Activated T-helper 1 cell treated with anti-CD3 and anti-CD28 coated beads, Interleukin-12 subunit alpha, Interleukin-12 subunit beta, Interleukin-2, Interleukin-4 antibody, amounts not matched to agents 30 ng/mL and 10 ng/mL and 1 ng/mL, durations not matched to agents 14 hours and 24 hours and 36 hours (primary cell): ENCODE measurements around the gene CNNM3. TPM values are rescaled to one million over a fixed set of nuclear protein-coding genes. Genes with fewer than 3 reads are reported as not detected.

ENCODE experiments used
- DNase-seq: peaks from one replicate; pipeline ENCODE4 v3.0.0; 2021; ENCODE audit warnings: low spot score
- H3K27ac Mint-ChIP-seq: one replicate; pipeline ENCODE4 v1.8.0; 2021; ENCODE audit warnings: mild to moderate bottlenecking, mixed read lengths
- H3K27me3 Mint-ChIP-seq: one replicate; pipeline ENCODE4 v1.8.0; 2022; ENCODE audit warnings: mild to moderate bottlenecking, moderate library complexity, mixed read lengths; ENCODE audit not compliant: insufficient read depth
- H3K36me3 Mint-ChIP-seq: one replicate; pipeline ENCODE4 v1.8.0; 2021; ENCODE audit warnings: low read depth, mixed read lengths
- H3K4me1 Mint-ChIP-seq: one replicate; pipeline ENCODE4 v1.8.0; 2021; ENCODE audit warnings: low read depth, mixed read lengths
- H3K4me3 Mint-ChIP-seq: one replicate; pipeline ENCODE4 v1.8.0; 2021; ENCODE audit warnings: mild to moderate bottlenecking, moderate library complexity, mixed read lengths
- H3K9me3 Mint-ChIP-seq: one replicate; pipeline ENCODE4 v1.8.0; 2021; ENCODE audit warnings: mixed read lengths
- intact Hi-C: fragments of 100-400 bp; cut with micrococcal nuclease; formaldehyde crosslinking; loops from one replicate; pipeline ENCODE4 v1.15.1; 2024
- total RNA-seq: library from RNA; stranded (reverse); gene quantifications from 2 replicates; pipeline ENCODE4 v1.2.3, GENCODE V29; 2022

The CNNM3 gene
- total RNA-seq, 1 donor from 2014 or later, result 26.1 TPM

DNA sequence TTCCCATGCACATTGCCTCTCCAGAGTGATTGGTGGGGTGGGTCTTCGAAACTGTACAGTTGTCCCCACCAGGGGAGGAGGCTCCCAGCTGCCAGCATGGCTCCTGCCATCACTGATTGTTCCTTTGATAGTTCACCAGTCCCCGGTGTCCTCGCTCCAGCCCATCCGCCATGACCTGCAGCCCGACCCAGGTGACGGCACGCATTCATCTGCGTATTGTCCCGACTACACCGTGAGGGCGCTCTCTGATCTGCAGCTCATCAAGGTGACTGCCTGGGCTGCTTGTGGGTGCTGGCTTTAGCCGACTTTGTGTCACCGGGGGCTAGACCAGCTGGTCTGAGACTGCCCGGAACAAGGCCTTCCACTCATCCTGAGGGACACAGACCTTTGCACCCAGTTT, 12.4 kb downstream of the CNNM3 start:
- intact Hi-C loops, result no loop called here
- Mint-ChIP-seq H3K36me3 (peaks cover 32% of the 10 kb centered on the region), H3K27ac (no peak overlapping the region), H3K4me3 (no peak overlapping the region), H3K4me1 (peaks cover 4% of the 10 kb centered on the region), H3K9me3 (no peaks in the 10 kb centered on the region), H3K27me3 (no peaks in the 10 kb centered on the region)
- DNase-seq, result no peak

- H3K4me3 Mint-ChIP-seq, result no peak overlapping the region
- peaks cover 4% of the 10 kb centered on the region for H3K4me1 Mint-ChIP-seq
- DNase-seq, result no peak
- peaks cover 33% of the 10 kb centered on the region for H3K36me3 Mint-ChIP-seq
- no peaks in the 10 kb centered on the region for H3K9me3 Mint-ChIP-seq
- H3K27ac Mint-ChIP-seq, result no peak overlapping the region
- H3K27me3 Mint-ChIP-seq, result no peaks in the 10 kb centered on the region
- intact Hi-C loops, result no loop called here
Measured at GRCh38 chr2:96828874-96829273, 12.8 kb downstream of the CNNM3 start.

GRCh38 chr2:96830044-96830562, 14.0 kb downstream of the CNNM3 start:
- peaks cover 4% of the 10 kb centered on the region for H3K4me1 Mint-ChIP-seq
- intact Hi-C loops, result no loop called here

GRCh38 chr2:96831679-96832078, 15.6 kb downstream of the CNNM3 start:
- H3K4me1 Mint-ChIP-seq, result peaks cover 4% of the 10 kb centered on the region
- peaks cover 27% of the 10 kb centered on the region for H3K36me3 Mint-ChIP-seq
- intact Hi-C loops, result no loop called here
- no peak overlapping the region for H3K27ac Mint-ChIP-seq
- H3K27me3 Mint-ChIP-seq, result no peaks in the 10 kb centered on the region
- H3K9me3 Mint-ChIP-seq, result no peaks in the 10 kb centered on the region
- no peak for DNase-seq
- H3K4me3 Mint-ChIP-seq, result no peak overlapping the region

More at GRCh38 chr2:96830044-96830562, 14.0 kb downstream of the CNNM3 start:
- no peaks in the 10 kb centered on the region for H3K9me3 Mint-ChIP-seq
- H3K27ac Mint-ChIP-seq, result peak overlapping the region; percentile 40
- no peak for DNase-seq
- peaks cover 33% of the 10 kb centered on the region for H3K36me3 Mint-ChIP-seq
- H3K27me3 Mint-ChIP-seq, result no peaks in the 10 kb centered on the region
- H3K4me3 Mint-ChIP-seq, result no peak overlapping the region

GRCh38 chr2:96832408-96832753, 16.3 kb downstream of the CNNM3 start:
- H3K9me3 Mint-ChIP-seq, result no peaks in the 10 kb centered on the region
- peaks cover 4% of the 10 kb centered on the region for H3K4me1 Mint-ChIP-seq
- H3K4me3 Mint-ChIP-seq, result no peak overlapping the region
- peaks cover 27% of the 10 kb centered on the region for H3K36me3 Mint-ChIP-seq
- H3K27me3 Mint-ChIP-seq, result no peaks in the 10 kb centered on the region
- intact Hi-C loops, result no loop called here
- no peak overlapping the region for H3K27ac Mint-ChIP-seq
- DNase-seq, result no peak

- Mint-ChIP-seq H3K36me3 (peaks cover 27% of the 10 kb centered on the region), H3K27ac (no peak overlapping the region)
Measured at GRCh38 chr2:96832754-96833507, 16.9 kb downstream of the CNNM3 start.

GRCh38 chr2:96835830-96836229, 19.8 kb downstream of the CNNM3 start:
- DNase-seq, result no peak
- intact Hi-C loops, result no loop called here
- Mint-ChIP-seq H3K36me3 (peaks cover 20% of the 10 kb centered on the region), H3K27ac (no peak overlapping the region), H3K4me1 (peaks cover 4% of the 10 kb centered on the region), H3K9me3 (no peaks in the 10 kb centered on the region), H3K4me3 (no peak overlapping the region), H3K27me3 (no peaks in the 10 kb centered on the region)

More at GRCh38 chr2:96832754-96833507, 16.9 kb downstream of the CNNM3 start:
- no peaks in the 10 kb centered on the region for H3K27me3 Mint-ChIP-seq
- intact Hi-C loops, result no loop called here
- no peak overlapping the region for H3K4me3 Mint-ChIP-seq
- H3K4me1 Mint-ChIP-seq, result peaks cover 4% of the 10 kb centered on the region
- no peaks in the 10 kb centered on the region for H3K9me3 Mint-ChIP-seq
- DNase-seq, result no peak

DNA sequence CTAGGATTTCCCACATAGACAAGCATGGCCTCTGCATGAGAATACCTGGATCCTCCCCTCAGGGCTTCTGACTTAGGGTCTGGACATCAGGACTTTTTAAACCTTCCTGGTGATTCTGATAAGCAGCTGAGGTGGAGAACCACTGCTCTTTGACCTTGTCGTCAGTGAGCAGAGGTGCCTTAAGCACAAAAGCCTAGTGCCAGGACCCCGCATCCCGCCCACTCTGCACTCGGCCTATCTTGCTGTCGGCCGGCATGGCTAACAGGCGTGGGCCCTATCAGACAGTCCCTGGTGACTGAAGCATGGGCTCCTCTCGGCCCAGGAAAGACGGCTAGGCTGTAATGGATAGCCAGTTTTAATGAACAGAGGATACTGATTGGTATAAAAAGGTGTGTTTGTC, 21.5 kb downstream of the CNNM3 start:
- Mint-ChIP-seq H3K27ac (no peak overlapping the region), H3K36me3 (peaks cover 16% of the 10 kb centered on the region), H3K27me3 (no peaks in the 10 kb centered on the region), H3K4me1 (peaks cover 4% of the 10 kb centered on the region), H3K4me3 (no peak overlapping the region), H3K9me3 (no peaks in the 10 kb centered on the region)
- intact Hi-C loops, result no loop called here
- no peak for DNase-seq

DNA sequence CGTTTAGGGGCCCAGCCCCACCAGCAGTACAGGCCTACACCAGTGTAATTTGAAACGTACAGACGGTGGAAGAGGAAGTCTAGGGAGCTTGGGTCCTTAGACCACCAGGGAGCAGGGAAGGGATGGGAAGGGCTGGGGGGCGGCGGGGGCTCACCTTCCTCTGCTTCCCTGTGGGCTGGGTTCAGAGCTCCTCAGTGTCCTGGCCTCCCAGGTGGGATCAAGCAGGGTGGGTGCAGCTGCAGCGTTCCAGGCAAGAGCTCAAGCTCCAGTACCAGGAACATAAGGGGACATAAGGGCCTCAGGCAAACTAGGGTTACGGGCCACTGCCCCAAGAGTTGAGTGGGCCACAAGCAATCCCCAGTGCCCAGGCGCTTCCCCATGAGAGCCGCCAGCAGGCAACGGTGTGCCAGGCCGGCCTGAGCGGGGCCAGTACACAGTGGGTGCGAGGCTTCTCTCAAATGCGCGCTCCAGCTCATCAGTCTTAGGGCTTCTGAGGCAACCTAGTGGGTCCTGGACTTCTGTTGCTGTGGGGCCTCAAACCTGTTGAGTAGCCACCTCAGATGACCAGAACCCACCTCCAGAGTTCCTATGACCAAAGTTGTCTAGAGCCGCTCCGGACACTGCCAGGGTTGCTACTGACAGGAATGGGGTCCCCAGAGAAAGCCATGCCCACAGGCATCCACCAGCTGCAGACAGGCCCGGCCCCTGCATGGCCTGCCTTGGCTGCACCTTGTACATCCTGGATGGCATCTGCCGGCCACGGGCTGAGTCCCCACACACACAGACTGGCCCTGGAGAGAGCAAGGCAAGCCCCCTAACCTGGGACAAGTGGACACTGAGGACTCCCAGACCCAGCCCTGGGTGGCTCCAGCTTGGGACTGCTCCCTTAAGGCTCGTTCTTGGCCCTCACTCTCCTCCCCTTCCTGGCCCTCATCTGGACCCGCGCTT, 22.6 kb downstream of the CNNM3 start:
- peak overlapping the region; percentile 45 for H3K4me3 Mint-ChIP-seq
- H3K27me3 Mint-ChIP-seq, result no peaks in the 10 kb centered on the region
- no peak for DNase-seq
- peaks cover 11% of the 10 kb centered on the region for H3K4me1 Mint-ChIP-seq
- intact Hi-C loops, result loop anchor here (2.0 kb wide), 2 partner anchors 16 to 18 kb away; no protein-coding TSS in a partner anchor
- peak overlapping the region; percentile 65 for H3K27ac Mint-ChIP-seq
- no peaks in the 10 kb centered on the region for H3K9me3 Mint-ChIP-seq
- peaks cover 13% of the 10 kb centered on the region for H3K36me3 Mint-ChIP-seq

DNA sequence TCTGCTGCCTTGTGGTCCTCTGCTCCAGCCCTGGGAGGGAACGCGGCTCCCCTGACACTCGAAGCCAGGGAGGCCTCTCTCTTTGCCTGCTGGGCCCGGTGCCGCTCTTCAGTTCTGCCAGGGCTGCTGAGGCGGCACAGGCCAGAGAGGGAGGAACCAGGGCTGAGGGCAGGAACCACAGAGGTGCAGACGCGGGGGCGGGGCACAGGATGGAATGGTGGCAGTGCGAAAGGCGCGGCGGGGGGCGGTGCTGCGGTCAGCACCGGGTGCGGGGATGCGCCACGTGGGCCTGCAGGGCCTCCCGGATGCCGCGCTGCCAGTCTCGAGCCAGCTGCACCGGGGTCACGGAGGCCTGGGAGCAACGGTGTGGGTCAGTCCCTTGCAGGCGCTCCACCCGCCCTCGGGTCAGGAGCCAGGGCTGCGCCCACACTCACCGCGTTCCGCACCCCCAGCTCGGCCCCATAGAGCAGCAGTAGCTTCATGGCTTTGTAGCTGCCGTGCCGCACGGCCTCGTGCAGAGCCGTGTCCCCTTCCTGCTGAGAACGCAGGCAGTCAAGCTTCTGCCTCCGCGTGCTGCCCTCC, 23.3 kb downstream of the CNNM3 start:
- no peaks in the 10 kb centered on the region for H3K9me3 Mint-ChIP-seq
- peak overlapping the region; percentile 65 for H3K27ac Mint-ChIP-seq
- intact Hi-C loops, result loop anchor here (2.0 kb wide), 2 partner anchors 17 kb away; no protein-coding TSS in a partner anchor
- DNase-seq, result peak; percentile 74
- H3K4me1 Mint-ChIP-seq, result peaks cover 14% of the 10 kb centered on the region
- no peaks in the 10 kb centered on the region for H3K27me3 Mint-ChIP-seq
- H3K36me3 Mint-ChIP-seq, result peaks cover 13% of the 10 kb centered on the region
- peak overlapping the region; percentile 45 for H3K4me3 Mint-ChIP-seq

- DNase-seq, result no peak
- intact Hi-C loops, result loop anchor here (2.0 kb wide), 2 partner anchors 17 kb away; no protein-coding TSS in a partner anchor
- Mint-ChIP-seq H3K27me3 (no peaks in the 10 kb centered on the region), H3K4me1 (peaks cover 14% of the 10 kb centered on the region), H3K36me3 (peaks cover 13% of the 10 kb centered on the region), H3K9me3 (no peaks in the 10 kb centered on the region), H3K4me3 (no peak overlapping the region), H3K27ac (no peak overlapping the region)
Measured at GRCh38 chr2:96839875-96840850, 24.1 kb downstream of the CNNM3 start.
